ENCODE data around the gene SPATA12. TPM values are rescaled to one million over a fixed set of nuclear protein-coding genes. Genes with fewer than 3 reads are reported as not detected.

The SPATA12 gene
- total RNA-seq, 1 experiment from 2014 or later: 0.22 TPM

DNA sequence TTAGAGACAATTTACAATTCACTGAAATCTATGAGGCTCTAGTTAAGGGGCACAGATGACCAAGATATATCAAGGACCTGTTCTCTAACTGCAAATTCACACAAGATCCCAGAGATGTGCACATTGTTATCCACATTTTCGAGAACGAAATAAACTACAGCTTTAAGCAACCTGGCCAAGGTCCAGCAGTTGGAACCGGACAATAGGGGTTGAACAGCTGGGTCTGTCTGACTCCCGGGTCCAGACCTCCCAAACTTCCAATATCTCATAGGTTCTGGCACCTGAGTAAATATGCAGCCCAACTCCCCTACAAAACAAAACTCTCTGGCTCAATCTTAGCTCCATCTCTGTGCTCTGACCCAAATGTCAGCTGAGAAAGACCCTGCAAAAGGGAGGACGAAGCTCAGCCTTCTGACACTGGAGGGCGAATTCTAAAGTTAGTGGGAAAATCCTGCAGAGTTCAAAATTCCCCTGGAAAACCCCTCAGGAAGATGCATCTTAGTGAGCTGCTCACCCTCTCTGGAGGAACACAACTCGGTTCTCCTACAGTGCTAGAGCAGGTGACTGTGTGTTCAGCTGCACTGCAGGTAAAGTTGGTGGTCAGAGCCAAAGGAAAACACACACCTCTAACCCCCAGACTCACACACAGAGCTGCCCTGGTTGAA lies 14.2 kb upstream of the SPATA12 start:
- H3K9me3 ChIP-seq (ENCODE audit: control insufficient read depth, low read depth, low read length): no peaks in the 10 kb centered on the region
- no peak for DNase-seq
- H3K23me2 ChIP-seq (ENCODE audit: insufficient read length, low read depth, low read length, poor library complexity, severe bottlenecking): no peaks in the 10 kb centered on the region
- no peak overlapping the region for H3K4me2 ChIP-seq (ENCODE audit: insufficient read depth, insufficient read length, low read length)
- TF ChIP-seq, protein P1, sequence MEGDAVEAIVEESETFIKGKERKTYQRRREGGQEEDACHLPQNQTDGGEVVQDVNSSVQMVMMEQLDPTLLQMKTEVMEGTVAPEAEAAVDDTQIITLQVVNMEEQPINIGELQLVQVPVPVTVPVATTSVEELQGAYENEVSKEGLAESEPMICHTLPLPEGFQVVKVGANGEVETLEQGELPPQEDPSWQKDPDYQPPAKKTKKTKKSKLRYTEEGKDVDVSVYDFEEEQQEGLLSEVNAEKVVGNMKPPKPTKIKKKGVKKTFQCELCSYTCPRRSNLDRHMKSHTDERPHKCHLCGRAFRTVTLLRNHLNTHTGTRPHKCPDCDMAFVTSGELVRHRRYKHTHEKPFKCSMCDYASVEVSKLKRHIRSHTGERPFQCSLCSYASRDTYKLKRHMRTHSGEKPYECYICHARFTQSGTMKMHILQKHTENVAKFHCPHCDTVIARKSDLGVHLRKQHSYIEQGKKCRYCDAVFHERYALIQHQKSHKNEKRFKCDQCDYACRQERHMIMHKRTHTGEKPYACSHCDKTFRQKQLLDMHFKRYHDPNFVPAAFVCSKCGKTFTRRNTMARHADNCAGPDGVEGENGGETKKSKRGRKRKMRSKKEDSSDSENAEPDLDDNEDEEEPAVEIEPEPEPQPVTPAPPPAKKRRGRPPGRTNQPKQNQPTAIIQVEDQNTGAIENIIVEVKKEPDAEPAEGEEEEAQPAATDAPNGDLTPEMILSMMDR (conservative IDR thresholded peaks at IDR 0.05): no peak
- H3K27me3 ChIP-seq (ENCODE audit: insufficient read depth, low read length): no peaks in the 10 kb centered on the region
- WGBS (ENCODE audit: extremely low coverage, insufficient read length, low lambda C conversion rate): no CpG with 5 or more reads among the region's 7 CpGs
- no peak overlapping the region for H2BK120ac ChIP-seq (ENCODE audit: low read depth, low read length, poor library complexity, severe bottlenecking)
- no peak overlapping the region for H3K9ac ChIP-seq (ENCODE audit: extremely low read depth, insufficient read length, low read length)
- H4K5ac ChIP-seq (ENCODE audit: insufficient read length, low read depth, low read length): no peak overlapping the region
- Mint-ChIP-seq H3K4me3 (no peak overlapping the region), H3K27me3 (ENCODE audit: low read depth) (no peaks in the 10 kb centered on the region), H3K9me3 (no peaks in the 10 kb centered on the region), H3K27ac (no peak overlapping the region), H3K4me1 (peaks cover 7 to 17% of the 10 kb centered on the region in 2 experiments), H3K36me3 (ENCODE audit: insufficient read depth in 1 of 3, low read depth in 3 of 3) (no peaks in the 10 kb centered on the region)
- no peak overlapping the region for H3K56ac ChIP-seq (ENCODE audit: insufficient read length, low read depth, low read length)
- H3K14ac ChIP-seq (ENCODE audit: insufficient read depth, low read length): no peak overlapping the region
- peaks cover 4% of the 10 kb centered on the region; the same call in 1 of the 2 replicates for H3K4me1 ChIP-seq (ENCODE audit: insufficient read depth, low read length)
- no peaks in the 10 kb centered on the region for H4K20me1 ChIP-seq (ENCODE audit: control insufficient read depth, insufficient read depth, insufficient read length)
- H4K8ac ChIP-seq (replicated peaks; ENCODE audit: insufficient read length, low read depth, low read length): no peak overlapping the region
- H3K79me1 ChIP-seq (ENCODE audit: insufficient read depth, low read depth, low read length, poor library complexity, severe bottlenecking): no peaks in the 10 kb centered on the region
- no peak overlapping the region for H2BK15ac ChIP-seq (ENCODE audit: low read depth, low read length)
- H3K23ac ChIP-seq (ENCODE audit: insufficient read length, low read depth, low read length): no peak overlapping the region
- no peak overlapping the region for H3T11ph ChIP-seq (ENCODE audit: low read length)
- H2AFZ ChIP-seq (ENCODE audit: low read length): no peak overlapping the region
- H2BK12ac ChIP-seq (ENCODE audit: insufficient read length, low read depth, low read length): no peak overlapping the region
- H2BK20ac ChIP-seq (ENCODE audit: low read depth, low read length, poor library complexity, severe bottlenecking): no peak overlapping the region
- H3K18ac ChIP-seq (ENCODE audit: insufficient read length, low read depth, low read length): no peak overlapping the region
- H3K79me2 ChIP-seq (ENCODE audit: insufficient read depth, low read length): no peaks in the 10 kb centered on the region
- H3K4ac ChIP-seq (ENCODE audit: low read depth, low read length): no peak overlapping the region
- H2BK5ac ChIP-seq (ENCODE audit: insufficient read length, low read length): no peak overlapping the region
- H2AK5ac ChIP-seq (ENCODE audit: insufficient read length, low read length): no peak overlapping the region
- H4K91ac ChIP-seq (ENCODE audit: insufficient read length, low read depth, low read length): no peak overlapping the region
- H3K27ac ChIP-seq (ENCODE audit: insufficient read length, low read depth, low read length): no peak overlapping the region
